Measurements from ENCODE around the gene PSMB5.

DNA sequence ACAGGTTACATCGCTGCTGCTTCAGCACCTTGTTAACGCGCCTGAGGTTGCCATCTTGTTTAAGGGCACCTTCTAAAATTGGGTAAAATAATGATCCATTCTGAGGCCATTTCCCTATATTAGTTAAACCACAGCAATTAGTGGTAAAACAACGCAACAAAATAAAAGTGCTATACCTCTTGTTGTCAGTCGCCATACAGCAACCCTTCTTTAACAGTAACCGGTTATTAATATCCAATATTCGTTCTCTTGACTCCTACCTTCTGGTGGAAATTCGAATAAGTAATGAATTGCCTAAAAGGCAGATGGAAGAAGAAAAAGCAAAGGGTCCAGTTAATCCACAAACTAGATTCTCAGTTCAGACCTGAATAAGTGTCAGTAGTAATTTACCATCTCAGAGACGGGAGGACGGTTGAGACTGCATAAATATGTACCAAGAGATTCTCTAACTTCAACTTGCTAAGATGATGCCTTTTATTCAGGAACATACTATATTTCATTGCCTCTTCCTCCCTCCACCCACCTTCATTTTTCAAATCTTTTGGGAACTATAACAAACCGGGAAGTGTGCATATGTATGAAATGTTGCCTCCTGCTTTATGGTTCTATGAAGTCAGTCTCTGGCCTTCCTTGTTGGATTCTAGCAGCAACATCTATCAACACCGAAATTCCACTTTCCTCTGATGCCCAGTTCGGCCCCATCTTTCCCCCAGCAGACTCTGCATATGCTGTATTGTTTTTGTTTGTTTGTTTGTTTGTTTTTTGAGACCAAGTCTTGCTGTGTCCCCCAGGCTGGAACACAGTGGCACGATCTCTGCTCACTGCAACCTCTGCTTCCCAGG, 824 bp upstream of the PSMB5 start:
- TF ChIP-seq CTCF (IDR thresholded peaks at IDR 0.05) (no peak), POLR2A (IDR thresholded peaks at IDR 0.05) (no peak)
